22Rv1 (cell line): ENCODE results near the gene SLC8A1.
A peak's percentile ranks its signal among the peaks of the same experiment; 100 is the strongest.

ENCODE experiments used
- CTCF ChIP-seq: fragments of 450-650 bp; IDR thresholded peaks from 2 replicates; pipeline ENCODE4 v1.5.1; 2017; ENCODE audit warnings: mild to moderate bottlenecking
- ZFX ChIP-seq: fragments of 450-650 bp; IDR thresholded peaks from 2 replicates; pipeline ENCODE4 v1.6.1; 2017; ENCODE audit warnings: antibody characterized with exemption, borderline replicate concordance

- TF ChIP-seq CTCF (peak; percentile 19; the same call in 1 of the 2 replicates), ZFX (no peak)
Measured at GRCh38 chr2:40213071-40213470, 238.8 kb downstream of the SLC8A1 start.
